NCI-H748 treated with DMSO at 0.1 percent for 48 hours (cell line): ENCODE data around the gene TFB2M.

Experiments
- DNase-seq: peaks from one replicate; lab custom pipeline; 2025; lab: John Stamatoyannopoulos, UW

Gene TFB2M

DNA sequence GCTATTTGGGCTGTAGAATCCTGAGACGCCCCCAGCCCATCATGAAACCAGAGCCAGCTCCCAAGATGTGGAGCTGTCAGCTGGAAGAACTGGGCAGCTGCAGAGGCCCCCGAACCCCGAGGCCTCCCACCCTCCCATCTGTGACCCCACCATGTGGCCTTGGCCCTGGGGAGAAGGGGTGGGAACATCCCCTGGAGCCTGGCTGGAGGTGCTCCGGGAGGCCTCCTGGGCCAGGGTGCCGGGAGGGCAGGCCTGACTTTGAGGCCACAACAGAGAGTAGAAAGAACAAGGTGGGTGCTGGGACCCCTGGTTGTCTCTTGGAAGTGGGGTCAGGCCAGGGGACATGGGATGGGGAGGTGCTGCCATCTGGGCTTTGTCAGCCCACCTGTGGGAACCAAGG lies 53.0 kb downstream of the TFB2M start:
- DNase-seq = no peak

- no peak for DNase-seq
Measured at GRCh38 chr1:246512635-246513034, 53.4 kb downstream of the TFB2M start.

GRCh38 chr1:246512230-246512629 lies 53.8 kb downstream of the TFB2M start:
- DNase-seq = no peak

- DNase-seq = no peak
Measured at GRCh38 chr1:246511203-246511602, 54.9 kb downstream of the TFB2M start.

DNA sequence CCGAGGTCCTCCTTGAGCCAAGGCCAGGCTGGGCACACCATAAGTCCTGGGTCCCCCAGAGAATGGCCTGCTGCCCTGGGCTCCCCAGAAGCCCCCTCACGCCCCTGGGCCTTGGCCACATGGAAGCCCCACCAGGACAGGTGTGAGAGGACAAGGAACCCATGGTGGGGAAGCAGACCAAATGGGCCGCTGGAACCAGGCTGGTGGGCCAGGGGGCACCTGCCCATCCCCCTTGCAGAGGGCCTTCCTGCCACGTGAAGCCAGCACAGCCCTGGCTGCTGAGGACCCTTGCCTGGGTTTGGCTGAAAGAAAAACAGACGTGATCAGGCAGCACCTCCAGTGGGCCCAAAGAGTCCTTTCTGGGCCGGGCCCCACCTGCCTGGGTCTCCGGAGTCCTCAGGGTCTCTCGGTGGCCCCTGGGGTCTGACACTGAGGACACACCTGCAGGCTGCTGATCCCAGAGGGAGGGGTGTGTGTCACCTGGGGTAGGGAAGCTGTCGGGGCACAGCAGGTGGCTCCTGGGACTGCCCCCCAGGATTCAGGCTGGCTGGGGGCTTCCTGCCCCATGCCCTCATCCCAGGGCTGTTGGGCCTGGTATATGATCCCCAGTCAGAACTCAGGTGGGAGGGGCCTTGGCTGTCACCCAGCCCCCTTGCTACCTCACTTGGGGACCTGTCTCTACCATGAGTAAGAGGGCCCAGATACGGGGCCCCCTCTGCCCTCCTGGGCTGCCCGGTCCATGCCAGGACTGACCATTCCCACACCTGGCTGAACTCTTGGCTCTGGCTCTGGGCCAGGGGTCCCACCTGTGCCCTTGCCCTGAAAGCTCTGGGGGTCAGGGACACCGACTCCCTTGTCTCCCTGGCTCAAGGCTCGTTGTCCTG lies 55.7 kb downstream of the TFB2M start:
- no peak for DNase-seq

GRCh38 chr1:246508897-246509688 lies 57.0 kb downstream of the TFB2M start:
- no peak for DNase-seq

GRCh38 chr1:246506674-246507481 lies 59.2 kb downstream of the TFB2M start, which contains the start of gene SMYD3:
Gene SMYD3 (minus strand): TSS chr1:246507279.
- DNase-seq = peak; percentile 32

GRCh38 chr1:246506367-246506673 lies 59.7 kb downstream of the TFB2M start:
- DNase-seq = no peak

DNA sequence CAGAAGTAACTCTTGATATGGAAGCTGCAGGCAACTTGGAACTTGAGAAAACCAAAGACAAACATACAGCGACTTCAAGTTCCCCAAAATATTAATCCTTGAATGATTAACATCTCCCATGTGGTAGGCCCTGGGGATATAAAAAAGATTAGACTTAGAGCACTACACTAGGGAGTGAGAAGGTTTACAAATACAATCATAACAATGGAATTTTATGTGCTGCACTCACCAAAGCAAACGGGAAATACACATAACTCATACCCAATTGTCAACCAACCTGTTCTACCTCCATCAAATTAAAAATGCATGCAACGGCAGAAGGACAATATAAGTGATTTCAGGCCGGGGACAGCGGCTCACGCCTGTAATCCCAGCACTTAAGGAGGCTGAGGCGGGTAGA lies 62.7 kb downstream of the TFB2M start:
- peak; percentile 23 for DNase-seq

- DNase-seq = peak; percentile 44
Measured at GRCh38 chr1:246497331-246497915, 68.6 kb downstream of the TFB2M start.

GRCh38 chr1:246492611-246493245 lies 73.3 kb downstream of the TFB2M start:
- peak; percentile 40 for DNase-seq

DNA sequence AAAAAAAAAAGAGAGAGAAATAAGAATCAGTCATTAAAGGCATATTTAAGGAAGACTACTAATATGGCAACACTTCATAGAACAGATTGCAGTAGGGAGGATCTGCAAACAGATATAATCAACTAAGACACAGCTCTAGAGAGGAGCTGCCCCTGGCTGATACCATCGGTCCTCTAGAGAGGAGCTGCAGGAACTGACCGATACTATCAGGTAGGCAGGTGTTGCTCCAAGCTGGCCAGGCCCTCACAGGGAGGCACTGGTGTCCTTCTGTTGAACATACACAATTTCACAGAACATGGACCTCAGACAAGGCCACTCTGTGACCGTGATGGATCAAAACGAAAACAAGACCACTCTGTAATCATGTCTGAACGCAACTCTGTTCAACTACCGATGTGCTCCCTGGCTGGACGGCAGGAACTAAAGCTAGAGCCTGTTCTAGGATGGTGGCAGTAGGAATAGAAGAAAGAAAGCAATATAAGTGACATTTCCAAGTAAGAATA lies 74.5 kb downstream of the TFB2M start:
- DNase-seq = no peak
